ENCODE data around the gene ZNF280A. TPM values are rescaled to one million over a fixed set of nuclear protein-coding genes. Genes with fewer than 3 reads are reported as not detected.

The ZNF280A gene
- total RNA-seq, 1 experiment from 2014 or later: not detected

- no peaks in the 10 kb centered on the region for H4K20me1 ChIP-seq (ENCODE audit: low read length)
- TF ChIP-seq EZH2 (IDR thresholded peaks at IDR 0.05; ENCODE audit: low read length, unreplicated experiment): no peak
- TF ChIP-seq CTCF (conservative IDR thresholded peaks at IDR 0.05; ENCODE audit: low read depth, low read length): no peak
- TF ChIP-seq EZH2phosphoT487 (IDR thresholded peaks at IDR 0.05; ENCODE audit: borderline replicate concordance, low read length): no peak
- H3K27ac ChIP-seq (ENCODE audit: low read length): no peak overlapping the region
- POLR2A ChIA-PET (ENCODE audit: unreplicated experiment): interaction anchor here (0.5 kb wide), 1 partner anchor 19 kb away, joined by 17 read pairs; no protein-coding TSS in a partner anchor
- H2AFZ ChIP-seq (ENCODE audit: low read length): no peak overlapping the region
- H3F3A ChIP-seq (ENCODE audit: low read length, unreplicated experiment): no peaks in the 10 kb centered on the region
- peaks cover 15% of the 10 kb centered on the region for H3K27me3 ChIP-seq (ENCODE audit: low read length)
- H3K4me1 ChIP-seq (ENCODE audit: insufficient read depth, low read length): no peaks in the 10 kb centered on the region
- no peaks in the 10 kb centered on the region for H3K9me2 ChIP-seq (replicated peaks; ENCODE audit: low read length)
- no peak overlapping the region for H3K4me2 ChIP-seq (ENCODE audit: low read length)
- no peak overlapping the region for H3K9ac ChIP-seq (ENCODE audit: low read length)
- H3K79me2 ChIP-seq (ENCODE audit: low read length): no peaks in the 10 kb centered on the region
- intact Hi-C loops (cut with micrococcal nuclease): no loop called here
- no peak for ATAC-seq
- no peak for DNase-seq
- H3K9me3 ChIP-seq (ENCODE audit: low read length): no peaks in the 10 kb centered on the region
- CTCF ChIA-PET: no interaction called here
- BruUV-seq (replicated peaks): no TSS peak
- no peaks in the 10 kb centered on the region for H3K36me3 ChIP-seq (ENCODE audit: low read depth, low read length)
- no peak overlapping the region for H3K4me3 ChIP-seq (ENCODE audit: low read length)
These were observed 6.2 kb upstream of the ZNF280A start for GRCh38 chr22:22526125-22526912.

- Histone ChIP-seq H2AFZ (ENCODE audit: low read length) (no peak overlapping the region), H4K20me1 (ENCODE audit: low read length) (no peaks in the 10 kb centered on the region), H3K9me2 (replicated peaks; ENCODE audit: low read length) (no peaks in the 10 kb centered on the region), H3K36me3 (ENCODE audit: low read depth, low read length) (no peaks in the 10 kb centered on the region), H3K4me1 (ENCODE audit: insufficient read depth, low read length) (no peaks in the 10 kb centered on the region), H3K4me2 (ENCODE audit: low read length) (no peak overlapping the region), H3K9ac (ENCODE audit: low read length) (no peak overlapping the region), H3K79me2 (ENCODE audit: low read length) (no peaks in the 10 kb centered on the region), H3F3A (ENCODE audit: low read length, unreplicated experiment) (no peaks in the 10 kb centered on the region), H3K27ac (ENCODE audit: low read length) (no peak overlapping the region), H3K4me3 (ENCODE audit: low read length) (no peak overlapping the region), H3K27me3 (ENCODE audit: low read length) (peaks cover 15% of the 10 kb centered on the region), H3K9me3 (ENCODE audit: low read length) (no peaks in the 10 kb centered on the region)
- CTCF ChIA-PET: interaction anchor here (0.7 kb wide), 1 partner anchor 342 kb away, joined by 3 read pairs; no protein-coding TSS in a partner anchor
- no TSS peak for BruUV-seq (replicated peaks)
- ATAC-seq (no peak), DNase-seq (no peak)
- intact Hi-C loops (cut with micrococcal nuclease): no loop called here
- TF ChIP-seq EZH2 (IDR thresholded peaks at IDR 0.05; ENCODE audit: low read length, unreplicated experiment) (no peak), EZH2phosphoT487 (IDR thresholded peaks at IDR 0.05; ENCODE audit: borderline replicate concordance, low read length) (no peak), CTCF (conservative IDR thresholded peaks at IDR 0.05; ENCODE audit: low read depth, low read length) (no peak)
- POLR2A ChIA-PET (ENCODE audit: unreplicated experiment): no interaction called here
These were observed 3.4 kb upstream of the ZNF280A start for GRCh38 chr22:22523494-22523893.

GRCh38 chr22:22521631-22522030, 1.6 kb upstream of the ZNF280A start:
- intact Hi-C loops (cut with micrococcal nuclease): no loop called here
- DNase-seq (no peak), ATAC-seq (no peak)
- H3K79me2 ChIP-seq (ENCODE audit: low read length): no peaks in the 10 kb centered on the region
- no peaks in the 10 kb centered on the region for H3F3A ChIP-seq (ENCODE audit: low read length, unreplicated experiment)
- no peak overlapping the region for H3K9ac ChIP-seq (ENCODE audit: low read length)
- no peaks in the 10 kb centered on the region for H3K9me3 ChIP-seq (ENCODE audit: low read length)
- ChIA-PET CTCF (no interaction called here), POLR2A (ENCODE audit: unreplicated experiment) (no interaction called here)
- no peaks in the 10 kb centered on the region for H3K9me2 ChIP-seq (replicated peaks; ENCODE audit: low read length)
- no peaks in the 10 kb centered on the region for H4K20me1 ChIP-seq (ENCODE audit: low read length)
- BruUV-seq (replicated peaks): no TSS peak
- H2AFZ ChIP-seq (ENCODE audit: low read length): no peak overlapping the region
- no peaks in the 10 kb centered on the region for H3K4me1 ChIP-seq (ENCODE audit: insufficient read depth, low read length)
- H3K27ac ChIP-seq (ENCODE audit: low read length): no peak overlapping the region
- no peak overlapping the region for H3K4me3 ChIP-seq (ENCODE audit: low read length)
- H3K4me2 ChIP-seq (ENCODE audit: low read length): no peak overlapping the region
- peaks cover 19% of the 10 kb centered on the region for H3K27me3 ChIP-seq (ENCODE audit: low read length)
- TF ChIP-seq EZH2 (IDR thresholded peaks at IDR 0.05; ENCODE audit: low read length, unreplicated experiment) (no peak), EZH2phosphoT487 (IDR thresholded peaks at IDR 0.05; ENCODE audit: borderline replicate concordance, low read length) (no peak), CTCF (conservative IDR thresholded peaks at IDR 0.05; ENCODE audit: low read depth, low read length) (no peak)
- no peaks in the 10 kb centered on the region for H3K36me3 ChIP-seq (ENCODE audit: low read depth, low read length)

Measured in PC-3 (cell line).